GM18868 (cell line): ENCODE measurements around the gene ANKRD37.

Experiments used
- ATAC-seq: cut with Tn5 transposase; IDR thresholded peaks from one replicate; pipeline ENCODE4 v1.9.1; 2021; ENCODE audit warnings: mild to moderate bottlenecking, moderate library complexity; ENCODE audit not compliant: unreplicated experiment

The ANKRD37 gene

DNA sequence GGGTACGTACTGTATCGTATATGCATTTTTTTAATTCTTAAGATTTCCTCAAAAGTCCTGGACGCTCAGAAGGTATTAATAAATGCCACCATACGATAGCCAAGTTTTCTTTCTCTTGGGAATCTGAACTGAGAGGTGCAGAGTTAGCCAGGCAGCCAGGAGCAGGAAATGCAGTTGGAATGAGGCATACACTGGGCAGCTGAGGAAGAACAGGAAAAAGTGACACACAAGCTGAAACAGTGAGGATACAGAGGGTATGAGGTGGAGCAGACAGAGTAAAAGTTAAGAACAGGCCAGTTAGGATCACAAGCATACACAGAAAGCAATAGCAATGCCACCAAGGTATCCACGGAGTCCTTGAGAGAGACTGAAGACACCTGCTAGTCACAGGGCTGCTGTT lies 15.8 kb downstream of the ANKRD37 start:
- ATAC-seq, result no peak

- no peak for ATAC-seq
Observed at GRCh38 chr4:185416955-185417354, 20.3 kb downstream of the ANKRD37 start.

DNA sequence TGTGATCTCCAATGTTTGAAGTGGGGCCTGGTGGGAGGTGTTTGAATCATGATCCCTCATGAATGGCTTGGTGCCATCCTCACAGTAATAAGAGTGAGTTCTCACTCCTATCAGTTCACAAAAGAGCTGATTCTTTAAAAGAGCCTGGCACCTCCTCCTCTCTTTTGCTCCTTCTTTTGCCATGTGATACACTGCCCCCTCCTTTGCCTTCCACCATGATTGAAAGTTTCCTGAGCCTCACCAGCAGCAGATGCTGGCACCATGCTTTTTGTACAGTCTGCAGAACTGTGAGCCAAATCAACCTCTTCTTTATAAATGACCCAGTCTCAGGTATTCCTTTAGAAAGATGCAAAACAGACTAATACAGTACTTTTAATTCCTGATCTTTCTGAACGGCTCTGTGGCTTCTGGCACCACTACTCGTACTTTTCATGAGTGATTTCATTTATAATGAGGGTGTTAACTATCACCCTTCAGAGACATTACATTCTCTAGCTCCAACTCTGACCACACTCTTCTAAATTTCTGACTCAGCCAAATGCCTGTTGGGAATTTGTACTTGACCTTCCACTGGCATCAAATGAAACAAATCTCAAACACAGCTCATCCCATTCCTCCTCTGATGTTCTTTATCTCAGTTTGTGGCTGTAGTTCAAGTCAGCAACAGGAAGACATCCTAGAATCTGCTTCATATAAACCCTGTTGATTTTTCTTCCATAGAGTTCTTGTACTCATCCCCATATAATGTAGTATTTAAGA lies 24.9 kb downstream of the ANKRD37 start:
- no peak for ATAC-seq

DNA sequence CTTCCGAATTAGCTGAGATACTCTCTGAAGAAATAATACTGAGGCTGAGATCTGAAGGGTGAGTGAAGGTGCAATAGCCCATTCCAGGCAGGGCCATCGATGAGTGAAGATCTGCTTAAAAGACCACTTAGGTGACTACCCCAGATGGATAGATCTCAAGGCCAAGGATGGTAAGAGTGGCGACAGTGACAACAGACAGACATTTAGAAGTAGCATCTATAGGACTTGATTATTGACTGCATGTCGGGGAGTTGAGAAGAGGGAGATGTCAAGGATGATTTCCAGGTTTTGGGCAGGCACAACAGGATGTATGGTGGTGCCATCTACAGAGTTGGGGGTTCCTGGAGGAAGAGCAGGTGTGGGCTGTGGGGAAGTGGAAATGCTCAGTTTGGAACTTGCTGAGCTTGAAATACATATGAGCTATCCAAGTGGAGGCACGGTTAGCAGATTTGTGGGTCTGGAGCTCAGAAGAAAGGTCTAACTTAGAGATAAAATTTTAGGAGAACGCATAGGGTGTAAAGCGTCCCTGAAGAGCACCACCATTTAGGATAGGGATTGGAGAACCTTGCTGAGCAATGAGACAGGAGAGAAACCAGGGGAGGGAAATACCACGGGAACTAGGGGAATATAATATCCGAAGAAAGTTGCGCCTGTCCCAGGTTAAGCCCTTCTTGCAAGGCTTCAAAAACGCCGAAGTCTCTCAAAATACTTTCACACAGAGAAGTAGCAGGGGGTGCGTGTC lies 28.4 kb downstream of the ANKRD37 start:
- peak; percentile 2 for ATAC-seq

DNA sequence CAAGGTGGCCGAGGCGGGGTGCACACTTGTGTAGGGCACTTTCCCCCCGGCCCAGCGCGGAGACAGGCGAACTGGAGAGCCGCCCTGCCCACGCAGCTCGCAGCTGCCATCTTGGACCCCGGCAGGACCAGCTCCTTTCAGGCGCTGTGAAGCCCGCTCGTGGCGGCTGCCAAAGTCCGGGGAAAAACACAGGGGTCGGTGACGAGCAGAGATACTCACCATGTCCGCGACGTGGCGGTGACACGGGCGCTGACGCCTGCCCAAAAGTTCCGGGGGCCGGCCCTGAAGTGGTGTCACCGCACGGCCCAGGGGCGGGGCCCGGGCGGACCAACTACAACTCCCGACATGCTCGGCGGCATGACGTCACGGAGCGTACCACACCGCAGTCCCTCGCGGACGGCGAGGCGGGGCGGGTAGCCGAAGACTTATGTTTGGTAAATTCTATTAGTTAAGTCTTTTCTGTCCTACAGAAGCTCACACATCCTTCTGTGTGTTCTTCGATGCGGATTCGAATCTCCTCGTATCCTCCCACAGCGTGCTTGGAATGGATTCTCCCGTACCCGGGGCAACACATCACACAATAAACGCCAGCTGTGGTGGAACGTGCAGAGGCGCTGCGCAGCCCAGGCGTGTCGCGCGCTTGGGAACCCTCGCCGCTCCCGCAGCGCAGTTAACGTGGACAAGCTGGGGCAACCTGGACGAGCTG lies 29.2 kb downstream of the ANKRD37 start, which contains the start of gene UFSP2:
Gene UFSP2, minus strand, starts transcription at position 318 of the 706 bp plus-strand sequence. Its CDS starts 96 bp downstream, at position 222.
- peak; percentile 91 for ATAC-seq

- ATAC-seq, result no peak
Observed at GRCh38 chr4:185426960-185427688, 30.5 kb downstream of the ANKRD37 start.

DNA sequence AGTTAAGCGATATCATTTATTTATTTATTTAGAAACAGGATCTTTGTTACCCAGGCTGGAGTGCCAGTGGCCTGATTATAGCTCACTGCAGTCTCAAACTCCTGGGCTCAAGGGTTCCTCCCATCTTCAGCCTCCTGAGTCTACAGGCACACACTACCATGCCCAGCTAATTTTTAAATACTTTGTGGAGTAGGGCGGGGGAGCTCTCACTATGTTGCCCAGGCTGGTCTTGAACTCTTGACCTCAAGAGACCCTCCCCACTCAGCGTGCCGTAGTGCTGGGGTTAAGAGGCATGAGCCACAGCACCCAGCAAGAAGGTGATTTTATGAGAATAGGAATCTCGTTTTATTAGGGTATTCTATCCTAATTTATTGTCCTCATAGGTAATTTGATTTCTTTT lies 33.0 kb downstream of the ANKRD37 start:
- no peak for ATAC-seq

- no peak for ATAC-seq
Observed at GRCh38 chr4:185435466-185435865, 38.8 kb downstream of the ANKRD37 start.

- peak; percentile 91 for ATAC-seq
Observed at GRCh38 chr4:185437809-185438208, 41.2 kb downstream of the ANKRD37 start.

DNA sequence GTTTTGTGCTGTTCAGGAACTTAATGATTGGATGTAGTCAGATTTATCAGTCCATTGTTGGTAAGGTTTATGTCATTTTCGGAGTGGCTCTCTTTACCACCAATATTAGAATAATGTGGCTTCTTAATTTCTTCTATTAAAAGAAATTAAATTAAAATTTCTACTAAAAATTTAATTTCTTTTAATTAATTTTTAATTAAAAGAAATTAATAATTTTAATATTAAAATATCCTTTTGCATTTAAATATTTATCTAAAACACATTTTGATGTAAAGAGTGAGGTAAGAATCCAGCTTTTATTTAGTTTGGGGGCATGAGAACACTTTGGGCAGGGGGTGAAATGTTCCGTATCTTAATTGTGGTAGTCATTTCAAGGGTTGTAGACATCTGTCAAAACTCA lies 44.8 kb downstream of the ANKRD37 start:
- ATAC-seq, result no peak

GRCh38 chr4:185445209-185445608 lies 48.6 kb downstream of the ANKRD37 start:
- ATAC-seq, result no peak
